HepG2 (cell line): ENCODE results near the gene MTIF2. TPM values are rescaled to one million over a fixed set of nuclear protein-coding genes. Genes with fewer than 3 reads are reported as not detected.

Experiments used
- ATAC-seq: fragments of 200-7000 bp; cut with Tn5 transposase; 3 replicates; pipeline ENCODE4 v1.9.1; 2020; ENCODE audit warnings: mild to moderate bottlenecking, moderate library complexity
- BruUV-seq: library from RNA; stranded (reverse); fragments of 400-500 nt; replicated peaks from 2 replicates; lab custom pipeline; 2021; lab: Mats Ljungman, UMichigan
- CTCF ChIA-PET: fragments of 300-600 bp; formaldehyde crosslinking; extraction: SDS; loops from one replicate; lab custom pipeline; 2021; ENCODE audit warnings: low total read pairs, inconsistent platforms, low intra/inter-chr PET ratio; lab: Yijun Ruan, JAX
- POLR2A ChIA-PET: fragments of 350-600 bp; sonication (Branson Sonifier 250); formaldehyde crosslinking; loops from one replicate; lab custom pipeline; 2020; ENCODE audit warnings: antibody characterized with exemption, inconsistent platforms; lab: Yijun Ruan, JAX
- DNase-seq: peaks from one replicate; pipeline ENCODE4 v3.0.0-alpha.2; 2015; ENCODE audit warnings: low spot score
- FAIRE-seq: peaks from 3 replicates; lab custom pipeline; 2011; peaks lifted over from hg19 to GRCh38; lab: Jason Lieb, UNC
- H2AFZ ChIP-seq: one replicate; pipeline ENCODE4 v1.6.1; 2011; ENCODE audit warnings: low read length, inconsistent platforms
- H3K27ac ChIP-seq: fragments of 300-600 bp; 3 replicates; pipeline ENCODE4 v1.8.0; 2011; ENCODE audit warnings: mixed run types, mild to moderate bottlenecking, mixed read lengths, low read length, inconsistent platforms; ENCODE audit not compliant: insufficient read depth; ENCODE audit errors: extremely low read length
- H3K27me3 ChIP-seq, 2 experiments: fragments of 200-600 bp in 1 of 2; 2 replicates in 1 of 2; 3 replicates in 1 of 2; pipeline versions ENCODE4 v1.6.0 to v1.8.0; 2011; ENCODE audit warnings: low read length in 2 of 2, mild to moderate bottlenecking in 2 of 2, moderate library complexity in 2 of 2, inconsistent platforms in 1 of 2; ENCODE audit not compliant: insufficient read depth in 2 of 2, control insufficient read depth in 1 of 2
- H3K36me3 ChIP-seq, 2 experiments: fragments of 200-600 bp in 1 of 2; replicated peaks in 1 of 2; 2 replicates in 1 of 2; 3 replicates in 1 of 2; pipeline versions ENCODE4 v1.5.1 to v1.8.0; 2011; ENCODE audit warnings: low read length in 2 of 2, inconsistent platforms in 1 of 2; ENCODE audit not compliant: insufficient read depth in 2 of 2, control insufficient read depth in 1 of 2
- H3K4me1 ChIP-seq: 2 replicates; pipeline ENCODE4 v1.5.1; 2012; ENCODE audit warnings: low read length, inconsistent platforms; ENCODE audit not compliant: insufficient read depth
- H3K4me2 ChIP-seq: 2 replicates; pipeline ENCODE4 v1.6.0; 2011; ENCODE audit warnings: low read depth, low read length, inconsistent platforms
- H3K4me3 ChIP-seq, 3 experiments: fragments of 200-600 bp in 1 of 3; sonication (generic), shearing (Covaris generic) in 1 of 3; replicated peaks in 1 of 3; 2 replicates each; pipeline ENCODE4 v1.5.1; 2011 to 2016; ENCODE audit warnings: low read length in 3 of 3, inconsistent platforms in 2 of 3, low read depth in 2 of 3, mild to moderate bottlenecking in 2 of 3, control low read depth in 1 of 3, mixed read lengths in 1 of 3; ENCODE audit not compliant: insufficient read depth in 1 of 3
- H3K79me2 ChIP-seq: one replicate; pipeline ENCODE4 v1.6.1; 2011; ENCODE audit warnings: low read length, inconsistent platforms; ENCODE audit not compliant: insufficient read depth
- H3K9ac ChIP-seq: 2 replicates; pipeline ENCODE4 v1.6.0; 2011; ENCODE audit warnings: mild to moderate bottlenecking, low read depth, low read length, inconsistent platforms; ENCODE audit not compliant: insufficient read depth
- H3K9me3 ChIP-seq: 2 replicates; pipeline ENCODE4 v1.5.1; 2012; ENCODE audit warnings: mild to moderate bottlenecking, low read length
- H4K20me1 ChIP-seq: 2 replicates; pipeline ENCODE4 v1.6.0; 2011; ENCODE audit warnings: inconsistent platforms, mild to moderate bottlenecking, low read length, moderate library complexity; ENCODE audit not compliant: insufficient read depth
- POLR2G ChIP-seq: fragments of 200-400 bp; formaldehyde crosslinking; IDR thresholded peaks from 2 replicates; pipeline ENCODE4 v1.6.1; 2018; ENCODE audit warnings: mild to moderate bottlenecking, low read depth, low read length, moderate library complexity
- SKI ChIP-seq: fragments of 450-650 bp; IDR thresholded peaks from one replicate; pipeline ENCODE4 v1.6.1; 2018; ENCODE audit warnings: mild to moderate bottlenecking; ENCODE audit not compliant: partially characterized antibody
- ZC3H4 ChIP-seq: sonication (generic); formaldehyde crosslinking; IDR thresholded peaks from 2 replicates; pipeline ENCODE4 v1.4.0; 2020; ENCODE audit warnings: missing genetic modification reagents, borderline replicate concordance
- ZFP90 ChIP-seq: sonication (generic); formaldehyde crosslinking; IDR thresholded peaks from 2 replicates; pipeline ENCODE4 v1.8.0; 2022; ENCODE audit warnings: missing genetic modification reagents, mild to moderate bottlenecking, inconsistent platforms, borderline replicate concordance
- WGBS: methylation state at CpG from one replicate; pipeline ENCODE4 v1.1.6; 2017; ENCODE audit warnings: low lambda C conversion rate; 5-methylcytosine and 5-hydroxymethylcytosine counted together
- in situ Hi-C: cut with HindIII; loops from 2 replicates; pipeline ENCODE4 v1.10.0; 2017; ENCODE audit warnings: low pct_unique_long_range_greater_than_20kb; ENCODE audit not compliant: extremely low pct_ligation_motif_present
- intact Hi-C: fragments of 100-400 bp; cut with micrococcal nuclease; formaldehyde crosslinking; loops from one replicate; pipeline ENCODE4 v1.10.0; 2022; ENCODE audit not compliant: unreplicated experiment
- polyA plus RNA-seq, 8 experiments: library from polyadenylated mRNA; depleted of rRNA in 3 of 8; stranded (reverse) in 7 of 8; unstranded in 1 of 8; fragments of >200 nt; fragmentation: Illumina TruSeq in 4 of 8; extraction: Trizol in 4 of 8; gene quantifications; 2 replicates each; pipeline versions ENCODE4 v1.2.1 to v1.2.3, GENCODE V29; 2011 to 2016; ENCODE audit warnings: low read depth in 4 of 8, missing spikeins in 1 of 8, mixed read lengths in 1 of 8; ENCODE audit not compliant: insufficient read depth in 1 of 8
- total RNA-seq, 5 experiments: library from RNA; depleted of rRNA; stranded (reverse); fragments of >200 nt; fragmentation: Illumina TruSeq; extraction: Trizol; gene quantifications; 2 replicates each; pipeline ENCODE4 v1.2.3, GENCODE V29; 2016; ENCODE audit warnings: low read depth in 1 of 5
- TF ChIP-seq, protein P1 (sequence below): sonication (generic); formaldehyde crosslinking; IDR thresholded peaks from 2 replicates; pipeline ENCODE4 v1.5.1; 2020; ENCODE audit warnings: mild to moderate bottlenecking, missing genetic modification reagents, moderate library complexity
- TF ChIP-seq, protein P2 (sequence below): sonication (generic); formaldehyde crosslinking; IDR thresholded peaks from 2 replicates; pipeline ENCODE4 v1.4.0; 2020; ENCODE audit warnings: missing genetic modification reagents
- TF ChIP-seq, protein P3 (sequence below): sonication (generic); formaldehyde crosslinking; conservative IDR thresholded peaks from 2 replicates; pipeline ENCODE4 v1.4.0; 2020; ENCODE audit warnings: missing genetic modification reagents

MTIF2 gene
- total and polyA plus RNA-seq, 2 of the 13 experiments (the other 11 are each of a cell fraction or from before 2014, with no cell fraction given) = 32.1 to 92.1 TPM

DNA sequence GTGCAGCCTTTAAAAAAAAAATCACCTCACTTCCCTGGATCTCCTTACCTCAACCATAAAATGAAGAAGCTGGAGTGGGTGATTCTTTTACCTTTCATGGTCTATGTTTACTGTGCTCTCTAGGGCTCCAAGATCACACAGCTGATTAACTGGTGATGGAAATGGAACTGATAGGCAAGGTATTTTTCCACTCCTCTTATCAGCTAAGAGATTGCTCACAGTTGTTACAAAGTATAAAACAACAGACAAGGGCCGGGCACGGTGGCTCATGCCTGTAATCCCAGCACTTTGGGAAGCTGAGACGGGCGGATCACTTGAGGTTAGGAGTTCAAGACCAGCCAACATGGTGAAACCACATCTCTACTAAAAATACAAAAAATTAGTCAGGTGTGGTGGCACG is 22.0 kb downstream of the MTIF2 start:
- TF ChIP-seq, protein P1, sequence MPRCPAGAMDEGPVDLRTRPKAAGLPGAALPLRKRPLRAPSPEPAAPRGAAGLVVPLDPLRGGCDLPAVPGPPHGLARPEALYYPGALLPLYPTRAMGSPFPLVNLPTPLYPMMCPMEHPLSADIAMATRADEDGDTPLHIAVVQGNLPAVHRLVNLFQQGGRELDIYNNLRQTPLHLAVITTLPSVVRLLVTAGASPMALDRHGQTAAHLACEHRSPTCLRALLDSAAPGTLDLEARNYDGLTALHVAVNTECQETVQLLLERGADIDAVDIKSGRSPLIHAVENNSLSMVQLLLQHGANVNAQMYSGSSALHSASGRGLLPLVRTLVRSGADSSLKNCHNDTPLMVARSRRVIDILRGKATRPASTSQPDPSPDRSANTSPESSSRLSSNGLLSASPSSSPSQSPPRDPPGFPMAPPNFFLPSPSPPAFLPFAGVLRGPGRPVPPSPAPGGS (CRISPR knock-in tag) = no peak
- TF ChIP-seq, protein P2, sequence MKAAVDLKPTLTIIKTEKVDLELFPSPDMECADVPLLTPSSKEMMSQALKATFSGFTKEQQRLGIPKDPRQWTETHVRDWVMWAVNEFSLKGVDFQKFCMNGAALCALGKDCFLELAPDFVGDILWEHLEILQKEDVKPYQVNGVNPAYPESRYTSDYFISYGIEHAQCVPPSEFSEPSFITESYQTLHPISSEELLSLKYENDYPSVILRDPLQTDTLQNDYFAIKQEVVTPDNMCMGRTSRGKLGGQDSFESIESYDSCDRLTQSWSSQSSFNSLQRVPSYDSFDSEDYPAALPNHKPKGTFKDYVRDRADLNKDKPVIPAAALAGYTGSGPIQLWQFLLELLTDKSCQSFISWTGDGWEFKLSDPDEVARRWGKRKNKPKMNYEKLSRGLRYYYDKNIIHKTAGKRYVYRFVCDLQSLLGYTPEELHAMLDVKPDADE (CRISPR knock-in tag) = no peak
- TF ChIP-seq, protein P3, sequence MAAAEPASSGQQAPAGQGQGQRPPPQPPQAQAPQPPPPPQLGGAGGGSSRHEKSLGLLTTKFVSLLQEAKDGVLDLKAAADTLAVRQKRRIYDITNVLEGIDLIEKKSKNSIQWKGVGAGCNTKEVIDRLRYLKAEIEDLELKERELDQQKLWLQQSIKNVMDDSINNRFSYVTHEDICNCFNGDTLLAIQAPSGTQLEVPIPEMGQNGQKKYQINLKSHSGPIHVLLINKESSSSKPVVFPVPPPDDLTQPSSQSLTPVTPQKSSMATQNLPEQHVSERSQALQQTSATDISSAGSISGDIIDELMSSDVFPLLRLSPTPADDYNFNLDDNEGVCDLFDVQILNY (CRISPR knock-in tag) = no peak
- TF ChIP-seq SKI (no peak), POLR2G (no peak), ZFP90 (no peak), ZC3H4 (CRISPR knock-in tag) (no peak)
- TF ChIP-seq, all 625 proteins: peak for 0
- Histone ChIP-seq H3K9me3 (no peaks in the 10 kb centered on the region), H3K27ac (no peak overlapping the region), H3K79me2 (no peaks in the 10 kb centered on the region), H3K9ac (no peak overlapping the region), H3K27me3 (no peaks in the 10 kb centered on the region), H3K4me2 (no peak overlapping the region), H3K4me1 (peaks cover 15% of the 10 kb centered on the region), H2AFZ (no peak overlapping the region), H3K4me3 (no peak overlapping the region), H3K36me3 (peaks cover 9 to 73% of the 10 kb centered on the region in 2 experiments), H4K20me1 (no peaks in the 10 kb centered on the region)
- ChIA-PET CTCF (no interaction called here), POLR2A (no interaction called here)
- WGBS = 83% methylated on average over 5 of the region's 5 CpGs
- BruUV-seq = no TSS peak
- in situ Hi-C loops (no loop called here), intact Hi-C loops (no loop called here)
- no peak for DNase-seq
- no peak for ATAC-seq
- FAIRE-seq = no peak
